ENCODE measurements around the gene VENTX.

VENTX gene

DNA sequence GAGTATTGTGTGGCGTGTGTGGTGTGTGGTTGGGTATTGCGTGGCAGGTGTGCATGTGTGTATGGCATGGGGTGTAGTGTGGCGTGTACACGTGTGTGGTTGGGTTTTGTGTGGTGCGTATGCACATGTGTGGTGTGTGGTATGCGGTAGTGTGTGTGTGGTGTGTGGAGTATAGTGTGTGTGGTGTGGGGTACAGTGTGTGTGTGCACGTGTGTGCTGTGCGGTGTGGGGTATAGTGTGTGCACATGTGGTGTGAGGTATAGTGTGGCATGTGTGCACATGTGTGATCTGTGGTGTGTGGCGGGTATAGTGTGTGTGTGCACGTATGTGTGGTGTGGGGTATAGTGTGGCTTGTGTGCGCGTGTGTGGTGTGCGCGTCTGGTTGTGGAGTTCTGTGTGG, 28.5 kb upstream of the VENTX start:
- no peaks in the 10 kb centered on the region for H3K27me3 ChIP-seq (ENCODE audit: insufficient read depth, low read length, poor library complexity, severe bottlenecking)
- H3K36me3 ChIP-seq (ENCODE audit: insufficient read depth, low read length) = no peaks in the 10 kb centered on the region
- no peak overlapping the region for H2AFZ ChIP-seq (ENCODE audit: low read length)
- H3K79me2 ChIP-seq (ENCODE audit: insufficient read depth, low read length) = no peaks in the 10 kb centered on the region
- H3K9me2 ChIP-seq (replicated peaks; ENCODE audit: low read depth, low read length) = no peaks in the 10 kb centered on the region
- H3K9me3 ChIP-seq (ENCODE audit: insufficient read depth, low read depth, low read length) = peaks cover 11% of the 10 kb centered on the region; the same call in 1 of the 2 replicates
- H3F3A ChIP-seq (ENCODE audit: low read depth) = no peaks in the 10 kb centered on the region
- H3K4me3 ChIP-seq (ENCODE audit: low read length, poor library complexity, severe bottlenecking) = no peak overlapping the region
- no peak for TF ChIP-seq EZH2phosphoT487 (IDR thresholded peaks at IDR 0.05; ENCODE audit: borderline replicate concordance)
- TF ChIP-seq, protein P1, sequence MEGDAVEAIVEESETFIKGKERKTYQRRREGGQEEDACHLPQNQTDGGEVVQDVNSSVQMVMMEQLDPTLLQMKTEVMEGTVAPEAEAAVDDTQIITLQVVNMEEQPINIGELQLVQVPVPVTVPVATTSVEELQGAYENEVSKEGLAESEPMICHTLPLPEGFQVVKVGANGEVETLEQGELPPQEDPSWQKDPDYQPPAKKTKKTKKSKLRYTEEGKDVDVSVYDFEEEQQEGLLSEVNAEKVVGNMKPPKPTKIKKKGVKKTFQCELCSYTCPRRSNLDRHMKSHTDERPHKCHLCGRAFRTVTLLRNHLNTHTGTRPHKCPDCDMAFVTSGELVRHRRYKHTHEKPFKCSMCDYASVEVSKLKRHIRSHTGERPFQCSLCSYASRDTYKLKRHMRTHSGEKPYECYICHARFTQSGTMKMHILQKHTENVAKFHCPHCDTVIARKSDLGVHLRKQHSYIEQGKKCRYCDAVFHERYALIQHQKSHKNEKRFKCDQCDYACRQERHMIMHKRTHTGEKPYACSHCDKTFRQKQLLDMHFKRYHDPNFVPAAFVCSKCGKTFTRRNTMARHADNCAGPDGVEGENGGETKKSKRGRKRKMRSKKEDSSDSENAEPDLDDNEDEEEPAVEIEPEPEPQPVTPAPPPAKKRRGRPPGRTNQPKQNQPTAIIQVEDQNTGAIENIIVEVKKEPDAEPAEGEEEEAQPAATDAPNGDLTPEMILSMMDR (conservative IDR thresholded peaks at IDR 0.05; ENCODE audit: low read length) = no peak
- H3K4me2 ChIP-seq (ENCODE audit: low read depth, low read length, poor library complexity, severe bottlenecking) = no peak overlapping the region
- no peaks in the 10 kb centered on the region for H3K4me1 ChIP-seq (ENCODE audit: insufficient read depth, low read length, poor library complexity, severe bottlenecking)
- no peak overlapping the region for H3K9ac ChIP-seq (ENCODE audit: low read depth, low read length, poor library complexity, severe bottlenecking)
- no peaks in the 10 kb centered on the region for H4K20me1 ChIP-seq (ENCODE audit: insufficient read depth, low read length, poor library complexity, severe bottlenecking)

DNA sequence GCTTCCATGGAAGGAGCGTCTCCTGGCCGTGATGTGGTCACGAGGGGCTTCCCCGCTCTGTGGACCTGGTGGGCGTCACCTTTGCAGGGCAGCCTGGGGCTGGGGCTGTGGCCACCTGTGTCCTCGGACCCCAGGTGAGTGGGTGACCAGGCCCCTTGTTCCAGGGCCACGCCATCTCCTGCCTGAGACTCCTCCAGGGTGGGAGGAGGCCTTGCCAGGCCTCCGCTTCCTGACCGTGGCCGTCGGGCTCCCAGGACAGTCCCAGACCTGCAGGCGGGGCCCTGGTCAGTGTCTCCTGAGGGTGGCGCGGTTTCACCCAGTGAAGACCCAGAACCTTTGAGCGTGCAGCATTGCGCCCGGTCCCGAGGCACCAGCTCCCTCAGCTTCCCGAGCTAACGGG, 28.0 kb upstream of the VENTX start:
- Histone ChIP-seq H3K79me2 (ENCODE audit: insufficient read depth, low read length) (no peaks in the 10 kb centered on the region), H3K9me3 (ENCODE audit: insufficient read depth, low read depth, low read length) (peaks cover 11% of the 10 kb centered on the region; the same call in 1 of the 2 replicates), H3K4me2 (ENCODE audit: low read depth, low read length, poor library complexity, severe bottlenecking) (no peak overlapping the region), H3K4me1 (ENCODE audit: insufficient read depth, low read length, poor library complexity, severe bottlenecking) (no peaks in the 10 kb centered on the region), H3K4me3 (ENCODE audit: low read length, poor library complexity, severe bottlenecking) (no peak overlapping the region), H4K20me1 (ENCODE audit: insufficient read depth, low read length, poor library complexity, severe bottlenecking) (no peaks in the 10 kb centered on the region), H3F3A (ENCODE audit: low read depth) (no peaks in the 10 kb centered on the region), H3K9ac (ENCODE audit: low read depth, low read length, poor library complexity, severe bottlenecking) (no peak overlapping the region), H3K9me2 (replicated peaks; ENCODE audit: low read depth, low read length) (no peaks in the 10 kb centered on the region), H2AFZ (ENCODE audit: low read length) (no peak overlapping the region), H3K27me3 (ENCODE audit: insufficient read depth, low read length, poor library complexity, severe bottlenecking) (no peaks in the 10 kb centered on the region), H3K36me3 (ENCODE audit: insufficient read depth, low read length) (no peaks in the 10 kb centered on the region)
- TF ChIP-seq, protein P1 (conservative IDR thresholded peaks at IDR 0.05; ENCODE audit: low read length) = no peak
- TF ChIP-seq EZH2phosphoT487 (IDR thresholded peaks at IDR 0.05; ENCODE audit: borderline replicate concordance) = no peak

DNA sequence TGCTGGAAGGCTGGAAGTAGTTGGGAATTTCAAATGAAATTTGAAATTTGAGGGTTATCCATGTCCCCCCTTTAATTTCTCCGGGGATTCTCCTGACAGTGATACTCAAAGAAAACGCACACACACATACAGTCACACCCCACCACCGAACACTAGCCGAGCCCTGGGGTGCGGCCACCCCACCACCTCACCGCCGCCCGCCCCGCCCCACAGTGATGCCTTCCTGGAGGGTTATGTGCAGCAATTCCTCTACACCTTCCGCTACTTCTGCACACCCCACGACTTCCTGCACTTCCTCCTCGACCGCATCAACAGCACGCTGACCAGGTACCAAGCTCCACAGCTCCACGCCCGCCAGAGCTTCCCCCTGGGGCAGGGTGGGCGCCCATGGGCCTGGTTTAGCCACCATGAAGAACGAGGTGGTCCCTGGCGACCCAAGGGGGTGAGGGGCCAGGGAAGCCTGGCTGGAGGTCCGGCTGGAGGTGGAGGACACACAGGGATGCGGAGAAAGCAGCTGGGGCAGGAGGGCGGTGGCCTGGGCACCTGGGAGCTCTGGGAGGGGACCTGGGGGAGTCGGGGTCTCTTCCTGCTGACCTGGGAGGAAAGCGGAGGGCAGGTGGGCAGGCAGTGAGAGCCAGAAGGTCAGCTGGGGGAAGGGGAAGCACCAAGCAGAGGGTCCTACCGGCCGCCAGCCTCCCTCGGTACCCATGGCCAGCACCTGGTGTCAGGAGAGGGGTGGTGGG, 27.1 kb upstream of the VENTX start:
- Histone ChIP-seq H3F3A (ENCODE audit: low read depth) (no peaks in the 10 kb centered on the region), H3K79me2 (ENCODE audit: insufficient read depth, low read length) (no peaks in the 10 kb centered on the region), H3K4me3 (ENCODE audit: low read length, poor library complexity, severe bottlenecking) (no peak overlapping the region), H3K4me2 (ENCODE audit: low read depth, low read length, poor library complexity, severe bottlenecking) (no peak overlapping the region), H3K27me3 (ENCODE audit: insufficient read depth, low read length, poor library complexity, severe bottlenecking) (no peaks in the 10 kb centered on the region), H3K9ac (ENCODE audit: low read depth, low read length, poor library complexity, severe bottlenecking) (no peak overlapping the region), H3K9me2 (replicated peaks; ENCODE audit: low read depth, low read length) (no peaks in the 10 kb centered on the region), H3K4me1 (ENCODE audit: insufficient read depth, low read length, poor library complexity, severe bottlenecking) (no peaks in the 10 kb centered on the region), H3K9me3 (ENCODE audit: insufficient read depth, low read depth, low read length) (peaks cover 18% of the 10 kb centered on the region; the same call in 1 of the 2 replicates), H3K36me3 (ENCODE audit: insufficient read depth, low read length) (no peaks in the 10 kb centered on the region), H2AFZ (ENCODE audit: low read length) (no peak overlapping the region), H4K20me1 (ENCODE audit: insufficient read depth, low read length, poor library complexity, severe bottlenecking) (no peaks in the 10 kb centered on the region)
- no peak for TF ChIP-seq EZH2phosphoT487 (IDR thresholded peaks at IDR 0.05; ENCODE audit: borderline replicate concordance)
- TF ChIP-seq, protein P1 (conservative IDR thresholded peaks at IDR 0.05; ENCODE audit: low read length) = no peak

Measured in Loucy (cell line).